ENCODE results near the gene WFDC12.

GRCh38 chr20:45154183-45154582 is 29.9 kb upstream of the WFDC12 start:
- TF ChIP-seq, protein P1, sequence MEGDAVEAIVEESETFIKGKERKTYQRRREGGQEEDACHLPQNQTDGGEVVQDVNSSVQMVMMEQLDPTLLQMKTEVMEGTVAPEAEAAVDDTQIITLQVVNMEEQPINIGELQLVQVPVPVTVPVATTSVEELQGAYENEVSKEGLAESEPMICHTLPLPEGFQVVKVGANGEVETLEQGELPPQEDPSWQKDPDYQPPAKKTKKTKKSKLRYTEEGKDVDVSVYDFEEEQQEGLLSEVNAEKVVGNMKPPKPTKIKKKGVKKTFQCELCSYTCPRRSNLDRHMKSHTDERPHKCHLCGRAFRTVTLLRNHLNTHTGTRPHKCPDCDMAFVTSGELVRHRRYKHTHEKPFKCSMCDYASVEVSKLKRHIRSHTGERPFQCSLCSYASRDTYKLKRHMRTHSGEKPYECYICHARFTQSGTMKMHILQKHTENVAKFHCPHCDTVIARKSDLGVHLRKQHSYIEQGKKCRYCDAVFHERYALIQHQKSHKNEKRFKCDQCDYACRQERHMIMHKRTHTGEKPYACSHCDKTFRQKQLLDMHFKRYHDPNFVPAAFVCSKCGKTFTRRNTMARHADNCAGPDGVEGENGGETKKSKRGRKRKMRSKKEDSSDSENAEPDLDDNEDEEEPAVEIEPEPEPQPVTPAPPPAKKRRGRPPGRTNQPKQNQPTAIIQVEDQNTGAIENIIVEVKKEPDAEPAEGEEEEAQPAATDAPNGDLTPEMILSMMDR (IDR thresholded peaks at IDR 0.05): no peak
- TF ChIP-seq EP300 (IDR thresholded peaks at IDR 0.05): no peak
- no peak for TF ChIP-seq POLR2AphosphoS5 (IDR thresholded peaks at IDR 0.05)
- no peak for TF ChIP-seq POLR2A (IDR thresholded peaks at IDR 0.05)
